Left hindlimb (tissue), 1 donor: Measurements from ENCODE around the gene DNAJA3.
"Not testable (repeated sequence)": the region's sequence is repeated elsewhere in the genome, so short reads cannot be mapped to it uniquely, and the experiment has no call there.

Source experiments
- DNase-seq: peaks from one replicate; pipeline ENCODE4 v3.0.0-alpha.2; 2018

Gene DNAJA3

GRCh38 chr16:4387781-4388180 lies 37.9 kb upstream of the DNAJA3 start:
- DNase-seq: peak; percentile 36

- peak; percentile 48 for DNase-seq
Observed at GRCh38 chr16:4388271-4389021, 37.2 kb upstream of the DNAJA3 start.

GRCh38 chr16:4389051-4389955 lies 36.4 kb upstream of the DNAJA3 start:
- DNase-seq: peak; percentile 56

- no peak for DNase-seq
Observed at GRCh38 chr16:4390266-4391260, 35.1 kb upstream of the DNAJA3 start.

- DNase-seq: peak; percentile 67
Observed at GRCh38 chr16:4391631-4392381, 33.9 kb upstream of the DNAJA3 start.

- DNase-seq: peak; percentile 89
Observed at GRCh38 chr16:4392382-4393239, 33.1 kb upstream of the DNAJA3 start.

GRCh38 chr16:4393240-4393600 lies 32.4 kb upstream of the DNAJA3 start:
- DNase-seq: peak; percentile 61

GRCh38 chr16:4393850-4394249 lies 31.8 kb upstream of the DNAJA3 start:
- not testable (repeated sequence) for DNase-seq

- DNase-seq: peak; percentile 26
Observed at GRCh38 chr16:4395055-4395726, 30.5 kb upstream of the DNAJA3 start.

GRCh38 chr16:4399001-4399730 lies 26.5 kb upstream of the DNAJA3 start:
- DNase-seq: peak; percentile 29

- peak; percentile 34 for DNase-seq
Observed at GRCh38 chr16:4401094-4401501, 24.6 kb upstream of the DNAJA3 start.

GRCh38 chr16:4401510-4401909 lies 24.2 kb upstream of the DNAJA3 start:
- no peak for DNase-seq

GRCh38 chr16:4402439-4403132 lies 23.1 kb upstream of the DNAJA3 start:
- DNase-seq: peak; percentile 89

- DNase-seq: peak; percentile 34
Observed at GRCh38 chr16:4403133-4403949, 22.3 kb upstream of the DNAJA3 start.

- DNase-seq: no peak
Observed at GRCh38 chr16:4404247-4404966, 21.3 kb upstream of the DNAJA3 start.

GRCh38 chr16:4404967-4405696 lies 20.5 kb upstream of the DNAJA3 start:
- DNase-seq: no peak
